RPMI7951 (cell line): ENCODE measurements around the gene TUBA4A. TPM values are rescaled to one million over a fixed set of nuclear protein-coding genes. Genes with fewer than 3 reads are reported as not detected.
A peak's percentile ranks its signal among the peaks of the same experiment; 100 is the strongest.
"Not testable (repeated sequence)": the region's sequence is repeated elsewhere in the genome, so short reads cannot be mapped to it uniquely, and the experiment has no call there.

Experiments
- DNase-seq: peaks from one replicate; pipeline ENCODE4 v3.0.0-alpha.2; 2012; ENCODE audit warnings: low read depth
- total RNA-seq: library from RNA; depleted of rRNA; stranded (reverse); fragments of >200 nt; shearing (Covaris generic); gene quantifications from 2 replicates; pipeline ENCODE4 v1.2.3, GENCODE V29; 2014

TUBA4A gene
- total RNA-seq, 1 experiment from 2014 or later = 42.2 TPM

DNA sequence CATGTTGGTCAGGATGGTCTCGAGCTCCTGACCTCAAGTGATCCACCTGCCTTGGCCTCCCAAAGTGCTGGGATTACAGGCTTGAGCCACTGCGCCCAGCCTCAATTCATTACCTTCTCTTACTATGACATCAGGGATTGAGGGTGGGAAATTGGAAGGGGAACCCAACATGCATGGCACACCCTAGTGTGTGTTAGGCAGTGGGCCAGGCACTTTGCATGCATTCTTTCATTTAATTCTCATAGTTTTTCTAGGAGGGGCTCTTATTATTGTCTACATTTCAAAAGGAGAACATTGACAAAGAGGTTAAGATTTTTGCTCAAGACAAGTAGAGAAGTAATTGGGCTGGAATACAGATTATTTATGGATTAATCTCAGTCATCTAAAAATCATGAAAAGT, 14.6 kb upstream of the TUBA4A start:
- no peak for DNase-seq

DNA sequence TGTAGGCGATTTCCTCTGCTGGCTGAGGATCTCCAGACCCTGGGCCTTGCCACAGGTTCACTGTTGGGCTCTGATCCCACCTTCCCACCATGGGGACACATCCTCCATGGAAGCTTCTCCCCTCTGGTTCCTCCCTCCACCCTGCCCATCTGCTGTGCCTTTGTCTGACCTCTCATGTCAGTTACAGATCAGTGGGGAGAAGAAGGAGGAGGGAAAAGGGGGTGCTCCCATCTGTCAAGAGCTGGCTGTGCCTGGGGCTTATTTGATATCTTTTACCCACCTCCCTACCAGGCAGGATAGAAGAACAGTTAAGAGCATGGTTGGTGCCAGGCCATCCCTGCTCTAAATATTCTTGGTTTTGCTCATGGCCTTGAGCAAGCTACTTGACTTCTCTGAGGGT, 13.2 kb upstream of the TUBA4A start:
- DNase-seq = no peak

DNA sequence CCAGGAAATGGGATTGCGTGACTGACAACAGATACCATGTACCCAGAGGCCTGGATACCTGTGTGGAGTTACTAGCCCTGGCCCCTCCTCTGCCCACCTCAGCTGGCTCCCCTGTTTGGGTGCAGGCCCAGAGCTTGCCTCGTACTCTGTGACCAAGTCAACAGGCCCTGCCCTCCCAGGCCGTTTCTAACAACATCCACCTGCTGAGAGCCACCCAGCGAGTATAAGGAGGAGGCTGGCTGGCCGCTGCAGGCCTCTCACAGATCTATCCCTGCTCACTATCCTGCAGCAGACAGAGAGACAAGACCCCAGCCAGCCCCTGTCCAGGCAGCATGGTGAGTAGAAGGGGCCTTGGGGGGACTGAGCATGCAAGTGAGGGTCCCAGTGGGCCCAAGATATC, 12.5 kb upstream of the TUBA4A start:
- DNase-seq = no peak

DNA sequence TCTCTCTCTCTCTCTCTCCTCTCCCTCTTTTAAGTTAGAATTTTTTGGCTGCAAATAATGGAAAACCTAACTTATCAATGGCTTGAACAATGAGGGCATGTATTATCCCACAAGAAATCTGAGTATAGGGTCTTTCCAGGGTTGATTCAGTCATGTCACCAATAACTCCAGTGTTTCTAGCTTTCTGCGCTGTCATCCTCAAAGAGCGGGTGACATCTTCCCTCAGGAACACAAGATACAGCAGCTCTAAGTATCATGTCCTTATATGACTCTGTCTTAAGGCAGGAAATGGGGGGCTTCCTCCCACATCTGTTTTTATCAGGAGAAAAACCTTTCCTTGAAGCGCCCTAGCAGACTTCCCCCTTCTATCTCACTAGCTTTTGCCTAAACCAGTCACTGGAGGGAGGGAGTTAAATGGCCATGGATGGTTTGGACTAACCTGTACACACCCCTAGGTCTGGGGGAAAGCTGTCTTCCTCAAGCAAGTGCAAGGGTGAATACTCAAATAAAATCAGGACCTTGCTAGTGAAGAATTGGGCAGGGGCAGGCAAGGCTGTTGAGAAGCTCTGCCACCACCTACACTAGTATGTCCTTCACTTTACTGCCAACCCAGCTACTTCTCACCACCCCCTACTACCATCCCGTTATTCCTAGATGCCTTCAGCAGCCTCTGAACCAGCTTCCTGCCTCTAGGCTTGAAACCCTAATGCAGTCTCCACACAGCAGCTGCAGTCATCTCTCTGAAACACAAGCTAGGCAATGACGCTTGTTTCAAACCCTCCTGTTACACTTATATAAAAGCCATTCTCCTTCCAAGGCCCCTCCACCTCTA, 7.5 kb upstream of the TUBA4A start:
- DNase-seq = no peak

DNA sequence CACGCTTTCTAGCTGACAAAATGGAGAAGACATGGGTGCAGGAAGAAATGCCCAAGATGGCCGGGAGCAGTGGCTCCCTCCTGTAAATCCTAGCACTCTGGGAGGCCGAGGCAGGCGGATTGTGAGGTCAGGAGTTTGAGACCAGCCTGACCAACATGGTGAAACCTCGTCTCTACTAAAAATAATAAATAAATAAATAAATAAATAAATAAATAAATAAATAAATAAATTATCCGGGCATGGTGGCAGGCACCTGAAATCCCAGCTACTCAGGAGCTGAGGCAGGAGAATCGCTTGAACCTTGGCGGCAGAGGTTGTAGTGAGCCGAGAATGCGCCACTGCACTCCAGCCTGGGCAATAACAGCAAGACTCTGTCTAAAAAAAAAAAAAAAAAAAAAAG, 5.2 kb upstream of the TUBA4A start:
- DNase-seq = not testable (repeated sequence)

DNA sequence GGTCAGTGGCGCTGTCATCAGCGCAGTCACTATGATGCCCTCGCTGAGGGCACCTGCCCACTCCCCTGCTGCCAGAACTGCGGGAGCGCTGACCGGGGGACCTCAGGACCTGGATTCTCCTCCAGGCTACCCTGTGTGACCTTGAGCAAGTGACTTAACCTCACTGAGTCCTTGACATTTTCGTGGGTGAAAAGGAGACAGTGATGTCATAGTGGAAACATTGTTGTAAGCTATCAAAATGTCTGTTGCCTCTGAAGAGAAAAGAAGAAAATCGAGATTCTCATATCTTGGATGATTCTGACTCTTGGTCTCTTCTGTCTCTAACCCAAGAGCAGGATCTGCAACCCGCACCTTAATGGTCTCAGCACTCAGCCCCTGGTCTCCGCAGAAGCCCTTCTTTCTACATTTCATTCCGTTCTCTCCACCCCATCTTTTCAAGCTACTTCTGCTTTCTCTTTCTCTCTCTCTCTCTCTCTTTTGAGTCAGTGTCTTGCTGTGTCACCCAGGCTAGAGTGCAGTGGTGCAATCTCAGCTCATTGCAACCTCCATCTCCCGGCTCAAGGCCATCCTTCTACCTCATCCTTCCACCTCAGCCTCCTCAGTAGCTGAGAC, 978 bp upstream of the TUBA4A start:
- DNase-seq = no peak

DNA sequence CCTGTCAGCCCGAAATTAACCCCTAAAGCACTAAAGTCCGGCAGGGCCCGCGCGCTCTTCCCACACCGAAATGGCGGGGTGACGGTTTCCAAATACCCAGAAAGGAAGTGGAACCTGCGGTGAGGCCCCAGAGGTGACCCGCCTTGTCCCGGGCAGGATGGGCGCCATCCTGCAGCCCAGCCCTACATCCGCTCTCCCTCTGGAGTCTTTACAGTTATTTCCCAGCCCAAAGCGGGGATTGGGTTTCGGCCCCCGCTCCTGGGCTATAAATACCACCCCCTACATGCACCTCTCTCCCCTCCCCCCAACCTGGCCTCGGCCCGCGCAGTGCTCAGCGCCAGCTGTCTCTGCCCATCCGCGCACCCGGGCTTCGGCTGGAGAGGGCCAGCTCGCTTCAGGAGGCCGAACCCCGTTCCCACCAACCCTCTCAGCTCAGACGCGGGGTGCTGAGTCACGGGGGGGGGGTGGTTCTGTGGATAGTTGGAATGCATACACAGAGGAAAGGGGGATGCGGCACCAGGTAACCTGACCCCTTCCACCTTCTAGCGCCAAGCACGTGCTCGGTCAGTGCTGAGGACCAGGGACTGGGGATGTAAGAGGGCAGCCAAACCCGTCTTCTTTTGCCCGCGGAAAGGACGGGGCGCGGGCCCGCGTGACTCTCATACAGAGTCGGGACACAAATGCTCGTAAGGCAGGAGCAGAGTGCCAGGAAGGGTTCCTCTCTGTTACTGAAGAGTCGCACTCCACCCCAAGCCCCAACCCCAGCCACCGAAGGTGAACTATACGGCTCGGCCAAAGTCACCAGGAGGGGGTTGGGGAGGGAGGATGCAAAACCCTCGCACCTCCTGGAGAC, 592 bp downstream of the TUBA4A start, which contains the start of gene TUBA4B:
Gene TUBA4B, plus strand, starts transcription at position 344 of the 853 bp plus-strand sequence. Its CDS starts 165 bp downstream, at position 509.
- no peak for DNase-seq

DNA sequence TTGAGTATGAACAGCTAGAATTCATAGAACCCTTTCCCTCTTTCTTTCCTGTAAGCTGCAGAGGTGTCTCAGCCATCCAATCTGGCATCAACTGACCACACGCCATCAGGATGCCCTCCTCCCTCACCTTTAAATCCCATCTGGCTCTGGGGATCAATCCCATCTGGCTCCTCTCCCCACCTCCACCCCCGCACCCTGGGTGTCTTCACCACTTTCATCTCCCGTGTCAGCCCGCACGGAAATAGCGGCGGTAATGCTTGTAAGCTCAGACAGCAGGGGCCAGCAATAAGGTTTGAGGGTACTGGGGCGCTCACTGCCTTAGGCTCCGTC, 1.2 kb downstream of the TUBA4A start:
- no peak for DNase-seq

DNA sequence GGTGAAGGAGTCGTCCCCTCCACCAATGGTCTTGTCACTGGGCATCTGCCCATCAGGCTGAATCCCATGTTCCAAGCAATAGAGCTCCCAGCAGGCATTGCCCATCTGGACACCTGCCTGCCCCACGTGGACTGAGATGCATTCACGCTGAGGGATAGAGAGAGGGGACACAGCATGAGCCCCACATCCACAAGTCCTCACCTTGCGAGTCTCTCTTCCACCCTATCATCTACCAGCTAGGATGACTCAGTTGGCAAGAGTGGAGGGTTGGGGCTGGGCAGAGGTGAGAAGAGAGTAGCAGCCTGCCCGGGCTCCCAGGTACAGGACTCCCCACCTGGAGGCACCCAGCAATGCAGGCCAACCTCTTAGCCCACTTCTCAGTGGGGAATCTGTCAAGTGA, 1.6 kb downstream of the TUBA4A start:
- no peak for DNase-seq

DNA sequence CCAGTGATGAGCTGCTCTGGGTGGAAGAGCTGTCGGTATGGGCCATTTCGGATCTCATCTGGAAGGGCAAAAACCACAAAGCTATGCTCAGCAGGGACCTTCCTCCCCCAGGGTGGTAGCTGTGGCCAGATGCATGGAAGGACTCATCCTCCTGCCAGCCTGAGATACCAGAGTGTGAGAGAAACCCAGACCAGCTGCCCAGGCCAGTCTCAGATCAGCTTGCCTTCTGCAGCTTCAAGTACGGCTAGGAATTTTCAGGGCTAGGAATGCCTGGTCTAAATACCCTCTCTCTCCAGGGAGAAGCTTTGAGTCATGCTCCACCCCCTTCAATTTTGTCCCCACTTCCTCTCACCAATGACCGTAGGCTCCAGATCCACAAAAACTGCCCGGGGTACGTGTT, 2.1 kb downstream of the TUBA4A start:
- peak; percentile 80 for DNase-seq

DNA sequence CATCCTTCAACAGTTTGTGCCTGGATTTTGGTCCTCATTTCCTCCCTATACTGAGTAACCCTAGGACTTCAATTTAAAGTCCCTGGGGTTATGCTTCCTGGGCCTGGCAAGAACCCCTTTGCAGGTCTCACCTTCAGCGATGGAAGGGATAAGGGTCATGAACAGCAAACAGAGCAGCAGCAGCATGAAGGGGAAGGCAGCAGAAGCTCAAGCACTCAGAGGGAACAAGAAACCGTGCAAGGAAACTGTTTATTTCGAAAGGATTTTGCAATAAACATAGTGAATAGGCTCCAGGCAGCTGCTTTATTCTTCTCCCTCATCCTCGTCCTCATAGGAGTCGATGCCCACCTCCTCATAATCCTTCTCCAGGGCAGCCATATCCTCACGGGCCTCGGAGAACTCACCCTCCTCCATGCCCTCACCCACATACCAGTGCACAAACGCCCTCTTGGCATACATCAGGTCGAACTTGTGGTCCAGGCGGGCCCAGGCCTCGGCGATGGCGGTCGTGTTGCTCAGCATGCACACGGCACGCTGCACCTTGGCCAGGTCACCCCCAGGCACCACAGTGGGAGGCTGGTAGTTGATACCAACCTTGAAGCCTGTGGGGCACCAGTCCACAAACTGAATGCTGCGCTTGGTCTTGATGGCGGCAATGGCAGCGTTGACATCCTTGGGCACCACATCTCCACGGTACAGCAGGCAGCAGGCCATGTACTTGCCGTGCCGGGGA, 3.5 kb downstream of the TUBA4A start:
- DNase-seq = no peak

DNA sequence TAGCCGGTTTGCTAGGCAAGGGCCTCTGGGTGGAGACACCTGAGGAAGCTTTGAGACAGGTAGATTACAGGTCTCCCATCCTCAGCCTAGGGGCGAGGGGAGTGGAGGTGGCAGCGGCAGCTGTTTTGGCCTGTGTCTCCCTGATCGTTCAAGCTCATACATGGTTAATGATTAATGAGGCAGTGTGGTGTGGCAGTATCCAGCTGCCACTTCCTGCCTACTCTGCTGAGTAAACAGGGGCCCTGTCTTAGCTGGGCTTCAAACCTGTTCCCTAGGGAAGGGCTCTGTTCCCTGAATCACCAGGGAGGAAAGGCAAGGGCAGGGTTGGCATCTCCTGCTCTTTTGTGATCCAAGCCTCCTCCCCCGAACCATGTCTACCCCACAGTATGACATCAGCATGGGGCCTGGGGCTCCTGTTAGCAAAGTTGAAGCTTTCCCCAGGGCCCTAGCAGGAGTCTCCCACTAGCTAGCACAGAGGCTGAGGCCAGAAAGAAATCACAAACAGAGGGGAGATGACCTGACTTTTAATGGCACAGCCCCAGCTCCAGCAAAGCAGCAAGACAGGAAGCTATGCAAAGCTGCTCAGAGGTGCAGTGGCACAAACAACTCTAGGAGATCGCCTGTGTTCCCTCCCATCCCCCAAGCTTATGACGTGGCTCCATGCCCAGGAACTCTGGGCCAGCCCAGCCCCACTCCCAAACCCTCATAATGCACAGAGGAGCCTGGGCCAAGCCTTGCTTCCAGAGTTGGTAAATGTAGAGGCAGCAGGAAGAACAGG, 4.3 kb downstream of the TUBA4A start:
- peak; percentile 85 for DNase-seq

DNA sequence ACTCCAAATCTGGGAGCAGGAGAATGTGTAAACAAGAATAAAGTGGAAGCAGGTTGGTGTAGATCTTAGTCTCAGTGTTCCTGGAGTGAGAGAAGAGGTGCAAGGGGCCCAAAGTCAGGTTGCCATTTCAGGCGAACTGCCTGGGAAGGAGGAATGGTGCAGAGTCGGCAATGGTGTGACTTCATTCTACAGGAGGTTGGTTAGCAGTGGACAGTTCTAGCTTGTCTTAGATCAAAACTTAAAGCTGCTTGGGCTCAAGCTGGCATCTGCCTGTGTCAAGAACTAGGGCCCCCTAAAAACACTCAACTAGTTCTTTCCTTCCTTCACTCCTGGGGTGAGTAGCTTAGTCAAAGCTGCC, 4.9 kb downstream of the TUBA4A start:
- DNase-seq = no peak

DNA sequence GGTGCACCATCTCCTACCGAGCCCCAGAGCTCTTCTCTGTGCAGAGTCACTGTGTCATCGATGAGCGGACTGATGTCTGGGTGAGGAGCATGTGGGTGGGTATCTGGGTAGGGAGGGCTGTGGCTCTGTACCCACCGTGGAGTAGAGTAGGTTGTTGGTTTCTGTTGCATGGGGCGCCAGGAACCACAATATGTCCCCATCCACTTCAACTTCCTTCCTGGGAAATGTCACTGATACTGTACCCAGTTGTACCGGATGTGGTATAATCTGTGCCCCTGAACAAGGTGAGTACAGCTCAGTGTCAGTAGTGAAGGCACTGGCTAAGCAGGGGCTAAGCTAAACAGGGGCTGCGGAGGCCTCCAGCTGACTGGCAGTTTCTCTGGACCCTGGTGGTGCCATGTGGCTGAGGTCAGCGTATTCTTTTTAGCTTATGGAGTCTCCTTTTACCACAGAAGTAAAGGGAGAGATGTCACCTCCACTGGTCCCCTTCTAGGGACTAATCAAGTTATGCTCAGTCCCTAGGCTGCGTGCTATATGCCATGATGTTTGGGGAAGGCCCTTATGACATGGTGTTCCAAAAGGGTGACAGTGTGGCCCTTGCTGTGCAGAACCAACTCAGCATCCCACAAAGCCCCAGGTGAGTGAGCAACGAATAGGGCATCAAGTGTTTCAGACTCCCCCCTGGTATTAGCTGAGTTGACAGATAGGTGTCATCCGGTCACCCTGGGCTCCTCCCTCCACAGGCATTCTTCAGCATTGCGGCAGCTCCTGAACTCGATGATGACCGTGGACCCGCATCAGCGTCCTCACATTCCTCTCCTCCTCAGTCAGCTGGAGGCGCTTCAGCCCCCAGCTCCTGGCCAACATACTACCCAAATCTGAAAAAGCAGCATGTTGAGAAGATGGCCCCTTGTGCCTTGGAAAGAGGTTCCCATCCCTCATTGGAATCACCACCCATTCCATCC, 5.8 kb downstream of the TUBA4A start:
- no peak for DNase-seq

DNA sequence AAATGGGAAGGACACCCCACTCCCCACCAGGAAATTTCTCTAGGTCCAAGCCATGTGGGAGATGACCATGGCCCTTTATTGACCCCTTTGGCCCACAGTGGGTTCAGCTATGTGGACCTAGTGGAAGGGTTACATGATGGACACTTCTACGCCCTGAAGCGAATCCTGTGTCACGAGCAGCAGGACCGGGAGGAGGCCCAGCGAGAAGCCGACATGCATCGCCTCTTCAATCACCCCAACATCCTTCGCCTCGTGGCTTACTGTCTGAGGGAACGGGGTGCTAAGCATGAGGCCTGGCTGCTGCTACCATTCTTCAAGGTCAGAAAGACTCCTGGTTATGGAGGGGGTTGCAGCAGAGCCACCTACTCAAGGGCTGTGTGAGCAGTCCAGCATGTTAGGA, 7.2 kb downstream of the TUBA4A start:
- DNase-seq = no peak

DNA sequence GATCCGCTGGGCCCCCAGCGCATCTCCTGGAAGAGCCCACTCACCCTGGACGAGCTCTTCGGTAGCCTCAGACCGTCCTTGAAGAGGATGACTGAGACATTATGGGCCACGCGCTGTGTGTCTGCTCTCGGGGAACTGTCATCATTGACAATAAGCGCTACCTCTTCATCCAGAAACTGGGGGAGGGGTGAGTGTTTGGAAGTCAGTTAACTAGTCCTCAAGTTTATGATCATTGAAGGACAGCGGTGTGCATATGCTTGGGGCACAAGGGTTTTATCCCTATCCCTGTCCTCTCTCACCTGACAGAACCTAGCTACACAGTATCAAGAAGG, 7.9 kb downstream of the TUBA4A start:
- no peak for DNase-seq

DNA sequence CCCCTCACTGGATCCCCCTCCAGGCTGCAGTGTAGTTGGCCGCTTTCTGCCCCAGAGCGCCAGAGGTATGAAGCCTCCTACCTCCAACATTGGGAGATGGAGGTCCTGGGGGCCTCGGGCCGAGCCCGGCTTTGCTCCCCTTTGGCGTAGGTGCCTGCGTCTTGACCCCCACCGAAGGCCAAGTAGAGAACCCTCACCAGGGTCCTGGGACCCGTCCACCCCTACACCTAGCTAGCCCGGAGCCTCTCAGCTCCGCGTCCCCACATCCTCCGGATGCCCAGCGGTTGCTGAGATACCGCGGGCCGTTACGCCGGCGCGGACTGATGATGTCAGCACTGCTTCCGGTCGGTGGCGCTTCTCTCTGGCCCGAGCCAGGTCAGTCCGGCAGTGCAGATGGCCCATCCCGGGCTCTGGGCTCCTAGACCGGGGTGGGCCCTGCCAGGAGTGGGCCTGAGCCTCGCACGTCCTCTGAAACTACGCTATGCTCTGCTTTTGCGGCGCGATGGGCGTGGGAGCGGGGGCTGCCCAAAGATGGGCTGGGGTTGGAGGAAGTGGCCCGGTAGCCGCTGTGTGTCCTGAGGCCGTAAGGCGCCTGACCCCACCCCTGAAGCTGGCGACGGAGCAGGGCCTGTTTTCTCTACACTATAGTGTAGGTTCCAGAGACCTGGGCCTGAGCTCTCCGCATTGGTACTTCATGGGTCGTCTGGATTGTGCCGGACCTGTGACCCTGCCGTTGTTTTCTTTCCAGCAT, 8.4 kb downstream of the TUBA4A start, which contains the start of the genes GLB1L and STK16:
Gene GLB1L, minus strand, starts transcription at position 297 of the 751 bp plus-strand sequence. CDS start 1,871 bp downstream, outside the sequence.
Gene STK16, plus strand, starts transcription at position 332 of the 751 bp plus-strand sequence. CDS start 521 bp downstream, outside the sequence.
- peak; percentile 93 for DNase-seq

DNA sequence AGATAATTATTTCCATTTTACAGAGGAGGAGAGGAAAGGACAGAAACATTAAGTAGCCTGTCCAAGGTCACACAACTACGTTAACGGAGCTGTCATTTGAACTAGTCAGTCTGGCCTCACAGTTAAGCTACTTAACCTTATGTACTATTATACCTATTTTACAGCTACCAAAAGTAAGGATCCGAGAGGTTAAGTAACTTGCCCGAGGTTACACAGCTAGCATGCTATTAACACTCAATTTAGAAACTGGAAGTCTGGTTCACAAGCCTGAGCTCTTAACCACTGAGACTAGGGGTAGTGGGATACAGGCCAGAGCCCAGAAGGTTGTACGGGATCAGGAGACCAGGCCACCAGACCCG, 8.9 kb downstream of the TUBA4A start:
- no peak for DNase-seq

DNA sequence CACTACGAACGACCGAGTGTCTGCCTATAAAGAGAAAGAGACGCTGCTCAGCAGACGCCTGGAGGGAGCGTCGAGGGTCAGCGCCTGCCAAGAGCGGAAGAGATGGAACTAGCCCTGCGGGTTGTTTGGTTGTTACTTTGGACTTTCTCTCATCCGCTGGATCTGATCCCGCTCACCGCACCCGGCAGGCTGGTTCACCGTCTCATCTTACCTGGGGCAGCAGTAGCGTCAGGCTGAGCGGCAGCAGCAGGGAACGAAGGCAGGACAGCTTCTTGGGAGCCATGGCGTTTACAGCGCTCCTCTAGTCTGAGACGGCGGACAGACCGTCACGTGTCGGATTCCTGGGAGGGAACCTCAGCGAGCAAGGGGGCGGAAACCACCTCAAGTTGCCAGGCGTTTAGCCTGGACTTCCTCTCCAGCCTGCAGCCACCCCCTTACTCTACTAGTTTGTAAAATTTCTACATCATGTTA, 10.4 kb downstream of the TUBA4A start:
- DNase-seq = peak; percentile 54
